Muscle of leg (tissue), 11 donors: ENCODE results near the gene RIC8B. TPM values are rescaled to one million over a fixed set of nuclear protein-coding genes. Genes with fewer than 3 reads are reported as not detected.

Experiments used
- DNase-seq: peaks from one replicate; pipeline ENCODE4 v3.0.0; 2013
- H3K27ac ChIP-seq: one replicate; pipeline ENCODE4 v1.5.1; 2013; ENCODE audit warnings: mild to moderate bottlenecking, low read length, control low read depth
- H3K27me3 ChIP-seq: one replicate; pipeline ENCODE4 v1.6.1; 2013; ENCODE audit warnings: low read length; ENCODE audit not compliant: control insufficient read depth, insufficient read depth
- H3K36me3 ChIP-seq: one replicate; pipeline ENCODE4 v1.6.1; 2013; ENCODE audit warnings: low read length; ENCODE audit not compliant: control insufficient read depth, insufficient read depth
- H3K4me1 ChIP-seq: one replicate; pipeline ENCODE4 v1.6.1; 2013; ENCODE audit warnings: low read length; ENCODE audit not compliant: control insufficient read depth, insufficient read depth
- H3K4me3 ChIP-seq: one replicate; pipeline ENCODE4 v1.5.1; 2013; ENCODE audit warnings: low read length, control low read depth
- H3K9me3 ChIP-seq: replicated peaks from 2 replicates; pipeline ENCODE4 v1.6.1; 2013; ENCODE audit warnings: low read depth, low read length; ENCODE audit not compliant: control insufficient read depth
- WGBS: methylation state at CpG from one replicate; pipeline ENCODE4 v1.1.5; 2013; ENCODE audit warnings: missing lambda C conversion rate; ENCODE audit not compliant: insufficient coverage; 5-methylcytosine and 5-hydroxymethylcytosine counted together
- polyA plus RNA-seq, 8 donors: library from polyadenylated mRNA; unstranded; fragments of 120-200 nt; gene quantifications; one replicate each; pipeline versions ENCODE4 v1.2.1 to v1.2.3, GENCODE V29; 2013; ENCODE audit warnings: inconsistent platforms in 1 of 8, low replicate concordance in 1 of 8; ENCODE audit not compliant: insufficient read length in 8 of 8, insufficient read depth in 1 of 8
- total RNA-seq: library from RNA; stranded (reverse); fragments of 120-200 nt; gene quantifications from one replicate; pipeline ENCODE4 v1.2.4, GENCODE V29; 2013

The RIC8B gene
- total and polyA plus RNA-seq, 9 donors = 12.9 to 17.1 (median 14.4) TPM

GRCh38 chr12:106896603-106897002 lies 122.1 kb downstream of the RIC8B start:
- H3K27me3 ChIP-seq = peaks cover 8% of the 10 kb centered on the region
- no peak overlapping the region for H3K4me3 ChIP-seq
- H3K27ac ChIP-seq = no peak overlapping the region
- no peak for DNase-seq
- H3K4me1 ChIP-seq = no peaks in the 10 kb centered on the region
- no peaks in the 10 kb centered on the region for H3K9me3 ChIP-seq
- no peaks in the 10 kb centered on the region for H3K36me3 ChIP-seq

GRCh38 chr12:106897082-106897481 lies 122.6 kb downstream of the RIC8B start:
- Histone ChIP-seq H3K27ac (no peak overlapping the region), H3K36me3 (no peaks in the 10 kb centered on the region), H3K4me3 (no peak overlapping the region), H3K9me3 (no peaks in the 10 kb centered on the region), H3K4me1 (no peaks in the 10 kb centered on the region), H3K27me3 (peaks cover 8% of the 10 kb centered on the region)
- WGBS = no CpG with 5 or more reads among the region's 6 CpGs
- DNase-seq = peak; percentile 9

- 19% methylated on average over 12 of the region's 13 CpGs for WGBS
- H3K4me1 ChIP-seq = peaks cover 4% of the 10 kb centered on the region
- no peak overlapping the region for H3K4me3 ChIP-seq
- no peak for DNase-seq
- H3K27me3 ChIP-seq = peaks cover 13% of the 10 kb centered on the region
- H3K27ac ChIP-seq = no peak overlapping the region
- no peaks in the 10 kb centered on the region for H3K9me3 ChIP-seq
- no peaks in the 10 kb centered on the region for H3K36me3 ChIP-seq
Measured at GRCh38 chr12:106897981-106898901, 123.8 kb downstream of the RIC8B start.

GRCh38 chr12:106900554-106900953 lies 126.1 kb downstream of the RIC8B start:
- H3K4me3 ChIP-seq = no peak overlapping the region
- no peak for DNase-seq
- WGBS = no CpG with 5 or more reads among the region's 6 CpGs
- H3K27ac ChIP-seq = no peak overlapping the region
- H3K9me3 ChIP-seq = no peaks in the 10 kb centered on the region
- H3K27me3 ChIP-seq = peaks cover 15% of the 10 kb centered on the region
- no peaks in the 10 kb centered on the region for H3K36me3 ChIP-seq
- H3K4me1 ChIP-seq = peaks cover 7% of the 10 kb centered on the region

GRCh38 chr12:106901276-106901675 lies 126.8 kb downstream of the RIC8B start:
- Histone ChIP-seq H3K4me1 (peaks cover 7% of the 10 kb centered on the region), H3K27ac (no peak overlapping the region), H3K9me3 (no peaks in the 10 kb centered on the region), H3K27me3 (peaks cover 17% of the 10 kb centered on the region), H3K36me3 (no peaks in the 10 kb centered on the region), H3K4me3 (no peak overlapping the region)
- WGBS = 57% methylated on average over 1 of the region's 1 CpG
- no peak for DNase-seq

- Histone ChIP-seq H3K27me3 (peaks cover 19% of the 10 kb centered on the region), H3K9me3 (peaks cover 2% of the 10 kb centered on the region), H3K36me3 (no peaks in the 10 kb centered on the region), H3K4me1 (peaks cover 7% of the 10 kb centered on the region), H3K27ac (no peak overlapping the region), H3K4me3 (no peak overlapping the region)
- no peak for DNase-seq
- WGBS = 88% methylated on average over 9 of the region's 11 CpGs
Measured at GRCh38 chr12:106902053-106902452, 127.6 kb downstream of the RIC8B start.

- Histone ChIP-seq H3K9me3 (peaks cover 2% of the 10 kb centered on the region), H3K4me1 (peaks cover 7% of the 10 kb centered on the region), H3K27me3 (peaks cover 22% of the 10 kb centered on the region), H3K27ac (no peak overlapping the region), H3K4me3 (peak overlapping the region; percentile 43), H3K36me3 (no peaks in the 10 kb centered on the region)
- WGBS = 2% methylated on average over 18 of the region's 28 CpGs
- peak; percentile 56 for DNase-seq
Measured at GRCh38 chr12:106903241-106903945, 128.9 kb downstream of the RIC8B start.

GRCh38 chr12:106906715-106907114 lies 132.2 kb downstream of the RIC8B start:
- peaks cover 7% of the 10 kb centered on the region for H3K4me1 ChIP-seq
- H3K27me3 ChIP-seq = peaks cover 18% of the 10 kb centered on the region
- no peaks in the 10 kb centered on the region for H3K36me3 ChIP-seq
- no peak overlapping the region for H3K4me3 ChIP-seq
- H3K9me3 ChIP-seq = peaks cover 2% of the 10 kb centered on the region
- no peak overlapping the region for H3K27ac ChIP-seq
- DNase-seq = no peak
- no CpG with 5 or more reads among the region's 2 CpGs for WGBS

GRCh38 chr12:106907411-106907810 lies 132.9 kb downstream of the RIC8B start:
- peaks cover 19% of the 10 kb centered on the region for H3K27me3 ChIP-seq
- no peak overlapping the region for H3K4me3 ChIP-seq
- H3K36me3 ChIP-seq = no peaks in the 10 kb centered on the region
- 70% methylated on average over 2 of the region's 5 CpGs for WGBS
- H3K4me1 ChIP-seq = peaks cover 7% of the 10 kb centered on the region
- H3K27ac ChIP-seq = no peak overlapping the region
- no peak for DNase-seq
- peaks cover 2% of the 10 kb centered on the region for H3K9me3 ChIP-seq

GRCh38 chr12:106907846-106908245 lies 133.4 kb downstream of the RIC8B start:
- Histone ChIP-seq H3K27ac (no peak overlapping the region), H3K4me3 (no peak overlapping the region), H3K27me3 (peaks cover 19% of the 10 kb centered on the region), H3K9me3 (peaks cover 2% of the 10 kb centered on the region), H3K4me1 (peaks cover 6% of the 10 kb centered on the region), H3K36me3 (no peaks in the 10 kb centered on the region)
- 56% methylated on average over 2 of the region's 4 CpGs for WGBS
- DNase-seq = no peak
